ENCODE data around the gene MACROD2. TPM values are rescaled to one million over a fixed set of nuclear protein-coding genes. Genes with fewer than 3 reads are reported as not detected.

MACROD2 gene
- total and polyA plus RNA-seq, 9 donors, result 3.7 to 25.5 (median 7.8) TPM

GRCh38 chr20:15628851-15629353 is 1633.6 kb downstream of the MACROD2 start:
- 62 to 69% (median 62%) methylated on average over 4 of the region's 4 CpGs for WGBS, 3 donors
- no peak overlapping the region for H3K27ac ChIP-seq
- no peak for DNase-seq
- intact Hi-C loops (cut with DNase I), result no loop called here
- H3K4me1 ChIP-seq (ENCODE audit: insufficient read depth), result no peaks in the 10 kb centered on the region
- no peaks in the 10 kb centered on the region for H3K27me3 ChIP-seq
- H3K4me3 ChIP-seq, result no peak overlapping the region
- no peaks in the 10 kb centered on the region for H3K9me3 ChIP-seq
- TF ChIP-seq EP300 (IDR thresholded peaks at IDR 0.05), result no peak
- TF ChIP-seq CTCF (IDR thresholded peaks at IDR 0.05), result no peak
- no peak for TF ChIP-seq POLR2A (IDR thresholded peaks at IDR 0.05)
- no peaks in the 10 kb centered on the region for H3K36me3 ChIP-seq

- no peak for TF ChIP-seq EP300 (IDR thresholded peaks at IDR 0.05)
- no peak for TF ChIP-seq POLR2A (IDR thresholded peaks at IDR 0.05)
- TF ChIP-seq CTCF (IDR thresholded peaks at IDR 0.05), result no peak
- 84 to 88% (median 85%) methylated on average over 4 of the region's 4 CpGs for WGBS, 3 donors
Observed at GRCh38 chr20:15630360-15630759, 1635.0 kb downstream of the MACROD2 start.

GRCh38 chr20:15632680-15633079 is 1637.4 kb downstream of the MACROD2 start:
- DNase-seq, result no peak
- no peaks in the 10 kb centered on the region for H3K36me3 ChIP-seq
- H3K4me1 ChIP-seq (ENCODE audit: insufficient read depth), result no peaks in the 10 kb centered on the region
- no peak for TF ChIP-seq EP300 (IDR thresholded peaks at IDR 0.05)
- no peak for TF ChIP-seq CTCF (IDR thresholded peaks at IDR 0.05)
- no peak for TF ChIP-seq POLR2A (IDR thresholded peaks at IDR 0.05)
- H3K9me3 ChIP-seq, result no peaks in the 10 kb centered on the region
- WGBS, 3 donors, result 81 to 87% (median 86%) methylated on average over 3 of the region's 3 CpGs
- intact Hi-C loops (cut with DNase I), result no loop called here
- H3K4me3 ChIP-seq, result no peak overlapping the region
- no peak overlapping the region for H3K27ac ChIP-seq
- H3K27me3 ChIP-seq, result no peaks in the 10 kb centered on the region

More at GRCh38 chr20:15630360-15630759, 1635.0 kb downstream of the MACROD2 start:
- intact Hi-C loops (cut with DNase I), result no loop called here
- H3K27me3 ChIP-seq, result no peaks in the 10 kb centered on the region
- no peaks in the 10 kb centered on the region for H3K4me1 ChIP-seq (ENCODE audit: insufficient read depth)
- no peak for DNase-seq
- H3K4me3 ChIP-seq, result no peak overlapping the region
- H3K36me3 ChIP-seq, result no peaks in the 10 kb centered on the region
- no peaks in the 10 kb centered on the region for H3K9me3 ChIP-seq
- H3K27ac ChIP-seq, result no peak overlapping the region

- H3K36me3 ChIP-seq, result no peaks in the 10 kb centered on the region
- H3K4me1 ChIP-seq (ENCODE audit: insufficient read depth), result no peaks in the 10 kb centered on the region
- H3K9me3 ChIP-seq, result no peaks in the 10 kb centered on the region
- DNase-seq, result no peak
- TF ChIP-seq POLR2A (IDR thresholded peaks at IDR 0.05) (no peak), EP300 (IDR thresholded peaks at IDR 0.05) (no peak), CTCF (IDR thresholded peaks at IDR 0.05) (no peak)
- H3K27me3 ChIP-seq, result no peaks in the 10 kb centered on the region
- intact Hi-C loops (cut with DNase I), result no loop called here
- H3K27ac ChIP-seq, result no peak overlapping the region
- WGBS, 3 donors, result 90 to 97% (median 90%) methylated on average over 2 of the region's 2 CpGs
- H3K4me3 ChIP-seq, result no peak overlapping the region
Observed at GRCh38 chr20:15634102-15634501, 1638.8 kb downstream of the MACROD2 start.

Data from ovary (tissue), 9 donors.